ENCODE measurements around the gene FRAS1.

- TF ChIP-seq, protein P1, sequence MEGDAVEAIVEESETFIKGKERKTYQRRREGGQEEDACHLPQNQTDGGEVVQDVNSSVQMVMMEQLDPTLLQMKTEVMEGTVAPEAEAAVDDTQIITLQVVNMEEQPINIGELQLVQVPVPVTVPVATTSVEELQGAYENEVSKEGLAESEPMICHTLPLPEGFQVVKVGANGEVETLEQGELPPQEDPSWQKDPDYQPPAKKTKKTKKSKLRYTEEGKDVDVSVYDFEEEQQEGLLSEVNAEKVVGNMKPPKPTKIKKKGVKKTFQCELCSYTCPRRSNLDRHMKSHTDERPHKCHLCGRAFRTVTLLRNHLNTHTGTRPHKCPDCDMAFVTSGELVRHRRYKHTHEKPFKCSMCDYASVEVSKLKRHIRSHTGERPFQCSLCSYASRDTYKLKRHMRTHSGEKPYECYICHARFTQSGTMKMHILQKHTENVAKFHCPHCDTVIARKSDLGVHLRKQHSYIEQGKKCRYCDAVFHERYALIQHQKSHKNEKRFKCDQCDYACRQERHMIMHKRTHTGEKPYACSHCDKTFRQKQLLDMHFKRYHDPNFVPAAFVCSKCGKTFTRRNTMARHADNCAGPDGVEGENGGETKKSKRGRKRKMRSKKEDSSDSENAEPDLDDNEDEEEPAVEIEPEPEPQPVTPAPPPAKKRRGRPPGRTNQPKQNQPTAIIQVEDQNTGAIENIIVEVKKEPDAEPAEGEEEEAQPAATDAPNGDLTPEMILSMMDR (IDR thresholded peaks at IDR 0.05), result no peak
- no peak for TF ChIP-seq POLR2A (IDR thresholded peaks at IDR 0.05)
These were observed 254.2 kb downstream of the FRAS1 start for GRCh38 chr4:78311306-78311705.

Measured in breast epithelium (tissue), 3 donors.